Measurements from ENCODE around the gene CPPED1.

The CPPED1 gene

GRCh38 chr16:12703935-12704334 is 99.8 kb downstream of the CPPED1 start:
- H3K4me3 ChIP-seq (ENCODE audit: insufficient read depth in 1 of 2, low read depth in 1 of 2, low read length in 2 of 2) = no peak overlapping the region
- WGBS = 97% methylated on average over 5 of the region's 5 CpGs
- H3K23ac ChIP-seq (ENCODE audit: low read length in 2 of 2) = no peak overlapping the region

GRCh38 chr16:12700161-12700560 is 103.5 kb downstream of the CPPED1 start:
- no peak overlapping the region for H3K9ac ChIP-seq (ENCODE audit: low read length)
- peaks cover 3 to 6% of the 10 kb centered on the region in 2 experiments for H3K36me3 ChIP-seq (ENCODE audit: control insufficient read depth in 1 of 2, insufficient read depth in 2 of 2, low read depth in 1 of 2, low read length in 2 of 2)
- DNase-seq = no peak
- no peaks in the 10 kb centered on the region for H3K9me3 ChIP-seq (ENCODE audit: control insufficient read depth, low read length)
- WGBS = 96% methylated on average over 3 of the region's 3 CpGs
- no peak overlapping the region for H2BK120ac ChIP-seq (ENCODE audit: low read depth, low read length)
- no peak overlapping the region for H3K4me2 ChIP-seq (ENCODE audit: low read length, poor library complexity, severe bottlenecking)
- H2AK5ac ChIP-seq (ENCODE audit: low read length, severe bottlenecking) = no peak overlapping the region
- H3K27ac ChIP-seq (ENCODE audit: low read length, poor library complexity, severe bottlenecking) = no peak overlapping the region
- no peak overlapping the region for H3K18ac ChIP-seq (ENCODE audit: low read depth in 1 of 2, low read length in 2 of 2)
- H2AFZ ChIP-seq (ENCODE audit: low read depth, low read length) = no peak overlapping the region
- no peak overlapping the region for H4K8ac ChIP-seq (ENCODE audit: low read length)
- H3K23ac ChIP-seq (ENCODE audit: low read length in 2 of 2) = no peak overlapping the region
- H2BK15ac ChIP-seq (ENCODE audit: low read depth, poor library complexity, severe bottlenecking) = no peak overlapping the region
- no peak overlapping the region for H2BK12ac ChIP-seq (ENCODE audit: low read length in 2 of 2)
- H3K4ac ChIP-seq (ENCODE audit: low read depth in 1 of 2, low read length in 2 of 2) = no peak overlapping the region
- no peaks in the 10 kb centered on the region for H3K4me1 ChIP-seq (ENCODE audit: control insufficient read depth, insufficient read depth, low read depth, low read length)
- H3K27me3 ChIP-seq (ENCODE audit: control insufficient read depth in 1 of 2, insufficient read depth in 1 of 2, low read length in 2 of 2) = no peaks in the 10 kb centered on the region
- no peak overlapping the region for H4K91ac ChIP-seq (ENCODE audit: low read length)
- H3K4me3 ChIP-seq (ENCODE audit: insufficient read depth in 1 of 2, low read depth in 1 of 2, low read length in 2 of 2) = no peak overlapping the region
- H2BK5ac ChIP-seq (ENCODE audit: low read depth, low read length, poor library complexity, severe bottlenecking) = no peak overlapping the region
- H3K14ac ChIP-seq (ENCODE audit: low read length in 2 of 2) = no peak overlapping the region
- peaks cover 2% of the 10 kb centered on the region for H3K79me1 ChIP-seq (replicated peaks; ENCODE audit: low read length, poor library complexity, severe bottlenecking)

More at GRCh38 chr16:12703935-12704334, 99.8 kb downstream of the CPPED1 start:
- Histone ChIP-seq H4K8ac (ENCODE audit: low read length) (no peak overlapping the region), H3K27ac (ENCODE audit: low read length, poor library complexity, severe bottlenecking) (no peak overlapping the region), H2BK5ac (ENCODE audit: low read depth, low read length, poor library complexity, severe bottlenecking) (no peak overlapping the region), H3K79me1 (replicated peaks; ENCODE audit: low read length, poor library complexity, severe bottlenecking) (no peaks in the 10 kb centered on the region), H3K27me3 (ENCODE audit: control insufficient read depth in 1 of 2, insufficient read depth in 1 of 2, low read length in 2 of 2) (no peaks in the 10 kb centered on the region), H3K9me3 (ENCODE audit: control insufficient read depth, low read length) (no peaks in the 10 kb centered on the region), H3K9ac (ENCODE audit: low read length) (no peak overlapping the region), H2BK120ac (ENCODE audit: low read depth, low read length) (no peak overlapping the region), H2BK15ac (ENCODE audit: low read depth, poor library complexity, severe bottlenecking) (no peak overlapping the region), H3K4me2 (ENCODE audit: low read length, poor library complexity, severe bottlenecking) (no peak overlapping the region), H3K4me1 (ENCODE audit: control insufficient read depth, insufficient read depth, low read depth, low read length) (no peaks in the 10 kb centered on the region), H2BK12ac (ENCODE audit: low read length in 2 of 2) (no peak overlapping the region), H2AFZ (ENCODE audit: low read depth, low read length) (no peak overlapping the region), H3K14ac (ENCODE audit: low read length in 2 of 2) (no peak overlapping the region), H3K18ac (ENCODE audit: low read depth in 1 of 2, low read length in 2 of 2) (no peak overlapping the region), H3K36me3 (ENCODE audit: control insufficient read depth in 1 of 2, insufficient read depth in 2 of 2, low read depth in 1 of 2, low read length in 2 of 2) (peaks cover 3 to 6% of the 10 kb centered on the region in 2 experiments), H2AK5ac (ENCODE audit: low read length, severe bottlenecking) (no peak overlapping the region), H3K4ac (ENCODE audit: low read depth in 1 of 2, low read length in 2 of 2) (no peak overlapping the region), H4K91ac (ENCODE audit: low read length) (no peak overlapping the region)
- no peak for DNase-seq

GRCh38 chr16:12699161-12699560 is 104.5 kb downstream of the CPPED1 start:
- Histone ChIP-seq H2BK120ac (ENCODE audit: low read depth, low read length) (no peak overlapping the region), H4K91ac (ENCODE audit: low read length) (no peak overlapping the region), H3K4ac (ENCODE audit: low read depth in 1 of 2, low read length in 2 of 2) (no peak overlapping the region), H3K9me3 (ENCODE audit: control insufficient read depth, low read length) (no peaks in the 10 kb centered on the region), H4K8ac (ENCODE audit: low read length) (no peak overlapping the region), H2BK12ac (ENCODE audit: low read length in 2 of 2) (no peak overlapping the region), H3K23ac (ENCODE audit: low read length in 2 of 2) (no peak overlapping the region), H2BK5ac (ENCODE audit: low read depth, low read length, poor library complexity, severe bottlenecking) (no peak overlapping the region), H3K14ac (ENCODE audit: low read length in 2 of 2) (no peak overlapping the region), H3K4me3 (ENCODE audit: insufficient read depth in 1 of 2, low read depth in 1 of 2, low read length in 2 of 2) (no peak overlapping the region), H3K4me2 (ENCODE audit: low read length, poor library complexity, severe bottlenecking) (no peak overlapping the region), H3K27me3 (ENCODE audit: control insufficient read depth in 1 of 2, insufficient read depth in 1 of 2, low read length in 2 of 2) (no peaks in the 10 kb centered on the region), H2AK5ac (ENCODE audit: low read length, severe bottlenecking) (no peak overlapping the region), H3K36me3 (ENCODE audit: control insufficient read depth in 1 of 2, insufficient read depth in 2 of 2, low read depth in 1 of 2, low read length in 2 of 2) (peaks cover 2 to 3% of the 10 kb centered on the region in 2 experiments), H2BK15ac (ENCODE audit: low read depth, poor library complexity, severe bottlenecking) (no peak overlapping the region), H2AFZ (ENCODE audit: low read depth, low read length) (no peak overlapping the region), H3K4me1 (ENCODE audit: control insufficient read depth, insufficient read depth, low read depth, low read length) (no peaks in the 10 kb centered on the region), H3K79me1 (replicated peaks; ENCODE audit: low read length, poor library complexity, severe bottlenecking) (peaks cover 2% of the 10 kb centered on the region), H3K9ac (ENCODE audit: low read length) (no peak overlapping the region), H3K27ac (ENCODE audit: low read length, poor library complexity, severe bottlenecking) (no peak overlapping the region), H3K18ac (ENCODE audit: low read depth in 1 of 2, low read length in 2 of 2) (no peak overlapping the region)
- WGBS = 93% methylated on average over 4 of the region's 7 CpGs
- no peak for DNase-seq

DNA sequence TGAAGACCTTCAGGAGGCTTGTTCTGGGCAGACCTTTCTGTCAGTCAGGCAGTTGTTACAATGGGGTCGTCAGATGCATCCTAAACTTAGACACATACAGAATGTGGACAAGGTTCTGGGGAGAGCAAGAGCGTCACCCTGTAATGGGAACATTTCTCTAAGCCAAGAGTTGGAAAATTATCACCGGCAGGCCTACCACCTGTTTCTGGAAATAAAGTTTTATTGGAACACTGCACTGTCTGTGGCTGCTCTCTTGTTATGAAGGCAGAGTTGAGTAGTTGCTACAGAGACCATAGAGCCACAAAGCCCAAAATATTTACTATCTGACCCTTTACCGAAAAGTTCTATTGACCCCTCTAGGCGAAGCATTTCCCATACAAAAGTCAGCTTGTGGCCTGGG is 106.2 kb downstream of the CPPED1 start:
- Histone ChIP-seq H3K14ac (ENCODE audit: low read length in 2 of 2) (no peak overlapping the region), H4K91ac (ENCODE audit: low read length) (no peak overlapping the region), H3K4ac (ENCODE audit: low read depth in 1 of 2, low read length in 2 of 2) (no peak overlapping the region), H3K9ac (ENCODE audit: low read length) (no peak overlapping the region), H3K79me1 (replicated peaks; ENCODE audit: low read length, poor library complexity, severe bottlenecking) (peaks cover 6% of the 10 kb centered on the region), H2BK12ac (ENCODE audit: low read length in 2 of 2) (no peak overlapping the region), H3K4me1 (ENCODE audit: control insufficient read depth, insufficient read depth, low read depth, low read length) (no peaks in the 10 kb centered on the region), H2BK120ac (ENCODE audit: low read depth, low read length) (no peak overlapping the region), H2AK5ac (ENCODE audit: low read length, severe bottlenecking) (no peak overlapping the region), H3K36me3 (ENCODE audit: control insufficient read depth in 1 of 2, insufficient read depth in 2 of 2, low read depth in 1 of 2, low read length in 2 of 2) (peaks cover 0 to 7% of the 10 kb centered on the region in 2 experiments), H3K18ac (ENCODE audit: low read depth in 1 of 2, low read length in 2 of 2) (no peak overlapping the region), H2AFZ (ENCODE audit: low read depth, low read length) (no peak overlapping the region), H4K8ac (ENCODE audit: low read length) (no peak overlapping the region), H2BK5ac (ENCODE audit: low read depth, low read length, poor library complexity, severe bottlenecking) (no peak overlapping the region), H3K4me3 (ENCODE audit: insufficient read depth in 1 of 2, low read depth in 1 of 2, low read length in 2 of 2) (no peak overlapping the region), H3K23ac (ENCODE audit: low read length in 2 of 2) (no peak overlapping the region), H3K9me3 (ENCODE audit: control insufficient read depth, low read length) (no peaks in the 10 kb centered on the region), H3K27ac (ENCODE audit: low read length, poor library complexity, severe bottlenecking) (no peak overlapping the region), H3K4me2 (ENCODE audit: low read length, poor library complexity, severe bottlenecking) (no peak overlapping the region), H2BK15ac (ENCODE audit: low read depth, poor library complexity, severe bottlenecking) (no peak overlapping the region), H3K27me3 (ENCODE audit: control insufficient read depth in 1 of 2, insufficient read depth in 1 of 2, low read length in 2 of 2) (no peaks in the 10 kb centered on the region)
- 79% methylated on average over 5 of the region's 5 CpGs for WGBS
- DNase-seq = no peak

All from mesenchymal stem cell (in vitro differentiated cells and primary cell).